ENCODE measurements around the gene PAN3.

Gene PAN3

DNA sequence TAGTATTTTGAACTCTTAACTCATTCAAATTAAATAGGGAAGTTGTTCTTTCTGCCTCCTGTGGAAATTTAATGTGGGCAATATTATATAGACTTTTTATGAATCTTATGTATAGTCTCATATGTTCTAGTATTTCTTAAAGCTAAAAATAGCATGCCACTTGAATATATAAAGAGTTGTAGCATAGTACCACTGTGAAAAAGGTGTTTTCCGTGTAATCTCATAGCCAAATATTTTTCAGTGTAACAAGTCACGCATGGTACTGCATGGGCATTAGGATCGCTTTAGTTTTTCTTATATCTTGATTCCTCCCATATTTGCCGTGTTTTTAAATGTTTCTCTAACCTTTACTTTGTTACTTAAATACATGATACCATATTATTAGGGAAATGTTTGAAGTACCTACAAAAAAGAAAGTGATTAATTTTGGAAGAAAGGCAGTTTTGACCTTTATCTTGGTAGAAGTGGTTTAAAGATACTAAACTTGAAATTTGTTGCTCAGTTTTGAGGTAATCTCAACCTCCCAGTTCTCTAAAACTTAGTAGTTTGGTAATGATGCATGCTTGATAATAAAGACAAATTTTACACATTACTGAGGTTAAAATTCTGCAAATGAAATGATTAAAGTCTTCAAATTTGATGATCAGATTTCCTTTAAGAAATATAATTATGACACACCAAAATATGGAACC lies 81.2 kb downstream of the PAN3 start:
- Histone ChIP-seq H3K4me1 (ENCODE audit: control insufficient read depth, insufficient read depth, low read length) (no peaks in the 10 kb centered on the region), H3K27me3 (ENCODE audit: control insufficient read depth, insufficient read depth, low read length) (no peaks in the 10 kb centered on the region), H3K36me3 (ENCODE audit: control insufficient read depth, insufficient read depth, low read length) (no peaks in the 10 kb centered on the region), H3K9me3 (ENCODE audit: control insufficient read depth, insufficient read depth, low read length) (no peaks in the 10 kb centered on the region), H3K4me3 (ENCODE audit: low read length) (no peak overlapping the region), H3K27ac (ENCODE audit: low read length) (no peak overlapping the region)
- DNase-seq (ENCODE audit: low read depth, low spot score): no peak
- no CpG with 5 or more reads among the region's 4 CpGs for WGBS (ENCODE audit: insufficient coverage, insufficient read length)

GRCh38 chr13:28220166-28220565 lies 81.8 kb downstream of the PAN3 start:
- no CpG with 5 or more reads among the region's 4 CpGs for WGBS (ENCODE audit: insufficient coverage, insufficient read length)
- H3K27me3 ChIP-seq (ENCODE audit: control insufficient read depth, insufficient read depth, low read length): no peaks in the 10 kb centered on the region
- no peak overlapping the region for H3K27ac ChIP-seq (ENCODE audit: low read length)
- no peaks in the 10 kb centered on the region for H3K4me1 ChIP-seq (ENCODE audit: control insufficient read depth, insufficient read depth, low read length)
- no peaks in the 10 kb centered on the region for H3K36me3 ChIP-seq (ENCODE audit: control insufficient read depth, insufficient read depth, low read length)
- H3K4me3 ChIP-seq (ENCODE audit: low read length): no peak overlapping the region
- DNase-seq (ENCODE audit: low read depth, low spot score): no peak
- H3K9me3 ChIP-seq (ENCODE audit: control insufficient read depth, insufficient read depth, low read length): no peaks in the 10 kb centered on the region

- no peak overlapping the region for H3K4me3 ChIP-seq (ENCODE audit: low read length)
- no peak for DNase-seq (ENCODE audit: low read depth, low spot score)
- no CpG with 5 or more reads among the region's 4 CpGs for WGBS (ENCODE audit: insufficient coverage, insufficient read length)
- H3K36me3 ChIP-seq (ENCODE audit: control insufficient read depth, insufficient read depth, low read length): no peaks in the 10 kb centered on the region
- no peaks in the 10 kb centered on the region for H3K9me3 ChIP-seq (ENCODE audit: control insufficient read depth, insufficient read depth, low read length)
- H3K4me1 ChIP-seq (ENCODE audit: control insufficient read depth, insufficient read depth, low read length): no peaks in the 10 kb centered on the region; the same call in 1 of the 2 replicates
- H3K27ac ChIP-seq (ENCODE audit: low read length): no peak overlapping the region
- no peaks in the 10 kb centered on the region for H3K27me3 ChIP-seq (ENCODE audit: control insufficient read depth, insufficient read depth, low read length)
Measured at GRCh38 chr13:28229522-28230411, 91.4 kb downstream of the PAN3 start.

DNA sequence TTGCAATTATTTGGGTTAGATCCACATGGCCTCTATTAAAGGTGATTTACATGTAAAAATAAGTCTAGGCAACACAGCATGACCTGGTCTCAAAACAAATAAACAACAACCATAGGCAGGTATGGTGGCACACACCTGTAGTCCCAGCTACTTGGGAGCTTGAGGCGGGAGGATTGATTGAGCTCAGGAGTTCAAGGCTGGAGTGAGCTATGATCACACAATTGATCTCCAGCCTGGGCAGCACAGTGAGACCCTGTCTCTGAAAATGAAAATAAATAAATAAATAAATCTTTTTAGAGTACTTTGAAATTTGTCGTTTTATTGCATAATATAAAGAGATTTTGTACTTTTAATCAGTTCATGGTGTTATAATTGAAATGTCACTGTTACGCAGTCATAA lies 93.3 kb downstream of the PAN3 start:
- no peaks in the 10 kb centered on the region for H3K27me3 ChIP-seq (ENCODE audit: control insufficient read depth, insufficient read depth, low read length)
- no peaks in the 10 kb centered on the region; the same call in 1 of the 2 replicates for H3K4me1 ChIP-seq (ENCODE audit: control insufficient read depth, insufficient read depth, low read length)
- no peak for DNase-seq (ENCODE audit: low read depth, low spot score)
- H3K27ac ChIP-seq (ENCODE audit: low read length): no peak overlapping the region
- no peaks in the 10 kb centered on the region for H3K36me3 ChIP-seq (ENCODE audit: control insufficient read depth, insufficient read depth, low read length)
- no peaks in the 10 kb centered on the region for H3K9me3 ChIP-seq (ENCODE audit: control insufficient read depth, insufficient read depth, low read length)
- no peak overlapping the region for H3K4me3 ChIP-seq (ENCODE audit: low read length)
- WGBS (ENCODE audit: insufficient coverage, insufficient read length): no CpG with 5 or more reads among the region's 3 CpGs

DNA sequence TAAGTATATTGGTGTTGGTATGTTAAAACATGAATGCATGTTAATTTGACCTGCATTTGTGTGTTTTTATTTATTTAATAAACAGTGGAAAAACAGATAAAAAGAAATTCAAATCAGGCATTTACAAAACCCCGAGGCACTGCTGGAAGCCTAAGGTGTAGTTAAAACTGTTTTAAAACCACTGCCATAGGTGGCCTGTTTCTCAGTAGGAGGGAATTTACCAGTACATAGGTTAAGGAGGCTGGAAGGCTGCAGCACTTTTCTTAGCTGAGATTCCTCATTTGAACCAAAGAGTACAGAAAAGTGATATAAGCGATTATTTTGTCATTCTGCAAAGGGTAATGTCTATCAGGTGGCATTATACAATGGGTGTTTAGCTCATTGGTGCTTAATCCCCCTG lies 99.6 kb downstream of the PAN3 start:
- no peaks in the 10 kb centered on the region for H3K27me3 ChIP-seq (ENCODE audit: control insufficient read depth, insufficient read depth, low read length)
- H3K4me3 ChIP-seq (ENCODE audit: low read length): no peak overlapping the region
- H3K27ac ChIP-seq (ENCODE audit: low read length): no peak overlapping the region
- no peaks in the 10 kb centered on the region for H3K9me3 ChIP-seq (ENCODE audit: control insufficient read depth, insufficient read depth, low read length)
- no peaks in the 10 kb centered on the region for H3K36me3 ChIP-seq (ENCODE audit: control insufficient read depth, insufficient read depth, low read length)
- no peak for DNase-seq (ENCODE audit: low read depth, low spot score)
- no CpG with 5 or more reads among the region's 2 CpGs for WGBS (ENCODE audit: insufficient coverage, insufficient read length)
- no peaks in the 10 kb centered on the region; the same call in 1 of the 2 replicates for H3K4me1 ChIP-seq (ENCODE audit: control insufficient read depth, insufficient read depth, low read length)

DNA sequence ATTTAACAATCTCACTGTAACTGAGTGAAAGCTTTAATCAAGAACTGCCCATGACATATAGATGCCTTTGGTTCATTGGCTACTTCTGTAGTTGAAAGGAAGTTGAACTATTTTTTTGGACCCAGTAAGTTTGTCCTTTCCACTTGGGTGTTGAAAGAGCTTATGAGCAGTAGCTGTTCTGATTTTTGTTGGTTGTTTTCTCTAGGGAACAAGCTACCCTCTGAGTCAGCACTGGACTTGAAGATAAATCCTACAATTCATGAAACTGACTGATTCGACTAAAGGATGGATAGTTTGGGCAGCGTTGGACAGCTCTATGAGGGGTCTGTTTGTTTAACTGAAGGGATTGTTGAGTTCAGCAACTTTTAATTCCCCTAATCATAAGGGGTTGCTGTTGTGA lies 101.0 kb downstream of the PAN3 start:
- H3K27ac ChIP-seq (ENCODE audit: low read length): no peak overlapping the region
- DNase-seq (ENCODE audit: low read depth, low spot score): no peak
- no peaks in the 10 kb centered on the region for H3K4me1 ChIP-seq (ENCODE audit: control insufficient read depth, insufficient read depth, low read length)
- no peaks in the 10 kb centered on the region for H3K36me3 ChIP-seq (ENCODE audit: control insufficient read depth, insufficient read depth, low read length)
- WGBS (ENCODE audit: insufficient coverage, insufficient read length): no CpG with 5 or more reads among the region's 2 CpGs
- H3K4me3 ChIP-seq (ENCODE audit: low read length): no peak overlapping the region
- no peaks in the 10 kb centered on the region for H3K27me3 ChIP-seq (ENCODE audit: control insufficient read depth, insufficient read depth, low read length)
- no peaks in the 10 kb centered on the region for H3K9me3 ChIP-seq (ENCODE audit: control insufficient read depth, insufficient read depth, low read length)

DNA sequence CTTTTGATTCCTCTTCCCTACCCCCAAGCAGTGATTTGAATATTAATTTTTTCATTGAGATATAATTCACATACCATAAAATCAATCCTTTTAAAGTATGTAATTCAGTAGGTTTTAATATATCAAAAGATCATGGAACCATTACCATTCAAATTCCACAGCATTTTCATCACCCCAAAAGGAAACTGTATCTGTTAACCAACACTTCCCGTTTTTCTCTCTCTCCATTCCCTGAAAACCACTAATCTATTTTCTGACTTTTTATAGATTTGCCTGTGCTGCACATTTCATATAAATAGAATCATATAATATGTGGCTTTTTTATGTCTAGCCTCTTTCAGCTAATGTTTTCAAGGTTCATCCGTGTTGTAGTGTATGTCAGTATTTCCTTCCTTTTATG lies 107.1 kb downstream of the PAN3 start:
- H3K27ac ChIP-seq (ENCODE audit: low read length): no peak overlapping the region
- no peaks in the 10 kb centered on the region for H3K36me3 ChIP-seq (ENCODE audit: control insufficient read depth, insufficient read depth, low read length)
- no peak for DNase-seq (ENCODE audit: low read depth, low spot score)
- H3K27me3 ChIP-seq (ENCODE audit: control insufficient read depth, insufficient read depth, low read length): no peaks in the 10 kb centered on the region; the same call in 1 of the 2 replicates
- H3K4me3 ChIP-seq (ENCODE audit: low read length): no peak overlapping the region
- H3K4me1 ChIP-seq (ENCODE audit: control insufficient read depth, insufficient read depth, low read length): no peaks in the 10 kb centered on the region
- 100% methylated on average over 1 of the region's 2 CpGs for WGBS (ENCODE audit: insufficient coverage, insufficient read length)
- no peaks in the 10 kb centered on the region for H3K9me3 ChIP-seq (ENCODE audit: control insufficient read depth, insufficient read depth, low read length)

DNA sequence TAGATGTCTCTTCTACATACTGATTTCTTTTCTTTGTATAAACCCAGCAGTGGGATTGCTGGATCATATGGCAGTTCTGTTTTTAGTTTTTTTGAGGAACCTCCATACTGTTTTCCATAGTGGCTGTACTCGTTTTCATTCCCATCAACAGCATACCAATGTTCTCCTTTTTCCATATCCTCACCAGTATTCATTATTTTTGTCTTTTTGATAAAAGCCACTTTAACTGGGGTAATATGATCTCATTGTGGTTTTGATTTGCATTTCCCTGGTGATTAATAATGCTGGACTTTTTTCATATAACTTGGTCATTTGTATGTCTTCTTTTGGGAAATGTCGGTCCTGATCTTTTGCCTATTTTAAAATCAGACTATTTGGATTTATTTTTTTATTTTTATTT lies 108.5 kb downstream of the PAN3 start:
- Histone ChIP-seq H3K27me3 (ENCODE audit: control insufficient read depth, insufficient read depth, low read length) (no peaks in the 10 kb centered on the region; the same call in 1 of the 2 replicates), H3K36me3 (ENCODE audit: control insufficient read depth, insufficient read depth, low read length) (no peaks in the 10 kb centered on the region), H3K9me3 (ENCODE audit: control insufficient read depth, insufficient read depth, low read length) (no peaks in the 10 kb centered on the region), H3K4me1 (ENCODE audit: control insufficient read depth, insufficient read depth, low read length) (no peaks in the 10 kb centered on the region), H3K27ac (ENCODE audit: low read length) (no peak overlapping the region), H3K4me3 (ENCODE audit: low read length) (no peak overlapping the region)
- no CpG with 5 or more reads among the region's 2 CpGs for WGBS (ENCODE audit: insufficient coverage, insufficient read length)
- no peak for DNase-seq (ENCODE audit: low read depth, low spot score)

DNA sequence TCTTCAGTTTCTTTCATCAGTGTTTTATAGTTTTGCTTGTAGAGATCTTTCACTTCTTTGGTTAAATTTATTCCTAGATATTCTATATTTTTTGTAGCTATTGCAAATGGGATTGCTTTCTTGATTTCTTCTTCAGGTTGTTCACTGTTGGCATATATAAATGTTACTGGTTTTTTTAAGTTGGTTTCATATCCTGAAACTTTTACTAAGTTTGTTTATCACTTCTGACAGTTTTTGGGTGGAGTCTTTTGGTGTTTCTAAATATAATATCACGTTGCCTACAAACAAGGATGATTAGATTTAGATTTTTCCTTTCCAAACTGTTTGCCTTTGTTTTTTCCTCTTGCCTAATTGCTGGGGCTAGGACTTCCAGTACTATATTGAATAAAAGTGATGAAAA lies 109.7 kb downstream of the PAN3 start:
- WGBS (ENCODE audit: insufficient coverage, insufficient read length): no CpG with 5 or more reads among the region's 1 CpG
- no peaks in the 10 kb centered on the region for H3K36me3 ChIP-seq (ENCODE audit: control insufficient read depth, insufficient read depth, low read length)
- no peak overlapping the region for H3K27ac ChIP-seq (ENCODE audit: low read length)

DNA sequence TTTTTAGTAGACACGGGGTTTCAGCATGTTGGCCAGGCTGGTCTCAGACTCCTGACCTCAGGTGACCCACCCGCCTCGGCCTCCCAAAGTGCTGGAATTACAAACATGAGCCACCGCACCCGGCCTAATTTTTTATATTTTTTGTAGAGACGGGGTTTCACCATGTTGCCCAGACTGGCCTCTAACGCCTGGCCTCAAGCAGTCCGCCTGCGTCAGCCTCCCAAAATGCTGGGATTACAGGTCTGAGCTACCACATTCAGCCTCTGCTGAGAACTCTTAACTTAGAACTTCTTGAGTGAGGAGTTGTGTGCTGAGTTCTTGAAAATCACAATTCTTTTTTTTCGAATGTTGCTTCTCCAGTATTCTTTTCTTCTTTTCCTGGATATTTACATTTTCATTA lies 112.2 kb downstream of the PAN3 start:
- Histone ChIP-seq H3K27me3 (ENCODE audit: control insufficient read depth, insufficient read depth, low read length) (no peaks in the 10 kb centered on the region; the same call in 1 of the 2 replicates), H3K36me3 (ENCODE audit: control insufficient read depth, insufficient read depth, low read length) (no peaks in the 10 kb centered on the region), H3K4me1 (ENCODE audit: control insufficient read depth, insufficient read depth, low read length) (no peaks in the 10 kb centered on the region), H3K4me3 (ENCODE audit: low read length) (no peak overlapping the region), H3K27ac (ENCODE audit: low read length) (no peak overlapping the region), H3K9me3 (ENCODE audit: control insufficient read depth, insufficient read depth, low read length) (no peaks in the 10 kb centered on the region)
- DNase-seq (ENCODE audit: low read depth, low spot score): no peak
- WGBS (ENCODE audit: insufficient coverage, insufficient read length): no CpG with 5 or more reads among the region's 10 CpGs

More for the DNA sequence above, 109.7 kb downstream of the PAN3 start:
- Histone ChIP-seq H3K27me3 (ENCODE audit: control insufficient read depth, insufficient read depth, low read length) (no peaks in the 10 kb centered on the region; the same call in 1 of the 2 replicates), H3K4me1 (ENCODE audit: control insufficient read depth, insufficient read depth, low read length) (no peaks in the 10 kb centered on the region), H3K9me3 (ENCODE audit: control insufficient read depth, insufficient read depth, low read length) (no peaks in the 10 kb centered on the region), H3K4me3 (ENCODE audit: low read length) (no peak overlapping the region)
- DNase-seq (ENCODE audit: low read depth, low spot score): no peak
